Prostate gland (tissue), 2 donors: ENCODE results near the gene FCRL3.

Experiments
- CTCF ChIP-seq, 4 experiments: fragments of 200-600 bp in 2 of 4; fragments of 450-650 bp in 2 of 4; sonication (generic) in 2 of 4; IDR thresholded peaks; 1 replicate in 3 of 4; 2 replicates in 1 of 4; pipeline ENCODE4 v1.5.1; 2016 to 2019; ENCODE audit warnings: antibody characterized with exemption in 4 of 4, mild to moderate bottlenecking in 2 of 4, moderate library complexity in 2 of 4
- POLR2A ChIP-seq: fragments of 450-650 bp; IDR thresholded peaks from one replicate; pipeline ENCODE4 v1.6.1; 2016; ENCODE audit warnings: antibody characterized with exemption, mild to moderate bottlenecking

- TF ChIP-seq CTCF (IDR thresholded peaks at IDR 0.05) (no peak), POLR2A (no peak)
These were observed 47.1 kb downstream of the FCRL3 start for GRCh38 chr1:157653494-157653873.
